Progenitor cell of endocrine pancreas (in vitro differentiated cells): ENCODE results near the gene GRK5. TPM values are rescaled to one million over a fixed set of nuclear protein-coding genes. Genes with fewer than 3 reads are reported as not detected.

Experiments
- DNase-seq: peaks from one replicate; pipeline ENCODE4 v3.0.0; 2021; ENCODE audit warnings: low spot score; ENCODE audit not compliant: unreplicated experiment
- H3K27ac Mint-ChIP-seq: 2 replicates; pipeline ENCODE4 v1.8.0; 2021; ENCODE audit warnings: mild to moderate bottlenecking, moderate library complexity, mixed read lengths
- H3K27me3 Mint-ChIP-seq: 2 replicates; pipeline ENCODE4 v1.8.0; 2021; ENCODE audit warnings: mixed read lengths
- H3K36me3 Mint-ChIP-seq: 2 replicates; pipeline ENCODE4 v1.8.0; 2022; ENCODE audit warnings: mixed read lengths; ENCODE audit not compliant: insufficient read depth
- H3K4me1 Mint-ChIP-seq: 2 replicates; pipeline ENCODE4 v1.8.0; 2021; ENCODE audit warnings: low read depth, mixed read lengths
- H3K4me3 Mint-ChIP-seq: 2 replicates; pipeline ENCODE4 v1.8.0; 2021; ENCODE audit warnings: low read depth, mild to moderate bottlenecking, moderate library complexity, mixed read lengths
- H3K9me3 Mint-ChIP-seq: 2 replicates; pipeline ENCODE4 v1.8.0; 2021; ENCODE audit warnings: low read depth, mixed read lengths
- total RNA-seq: library from RNA; stranded (reverse); gene quantifications from 2 replicates; pipeline ENCODE4 v1.2.1, GENCODE V29; 2021
- TF ChIP-seq, protein P1 (sequence below): fragments of 200-600 bp; sonication (generic); IDR thresholded peaks from one replicate; pipeline ENCODE4 v1.5.0; 2021; ENCODE audit warnings: antibody characterized with exemption, mild to moderate bottlenecking; ENCODE audit not compliant: unreplicated experiment

Gene GRK5
- total RNA-seq, 1 donor from 2014 or later, result 21.6 TPM

DNA sequence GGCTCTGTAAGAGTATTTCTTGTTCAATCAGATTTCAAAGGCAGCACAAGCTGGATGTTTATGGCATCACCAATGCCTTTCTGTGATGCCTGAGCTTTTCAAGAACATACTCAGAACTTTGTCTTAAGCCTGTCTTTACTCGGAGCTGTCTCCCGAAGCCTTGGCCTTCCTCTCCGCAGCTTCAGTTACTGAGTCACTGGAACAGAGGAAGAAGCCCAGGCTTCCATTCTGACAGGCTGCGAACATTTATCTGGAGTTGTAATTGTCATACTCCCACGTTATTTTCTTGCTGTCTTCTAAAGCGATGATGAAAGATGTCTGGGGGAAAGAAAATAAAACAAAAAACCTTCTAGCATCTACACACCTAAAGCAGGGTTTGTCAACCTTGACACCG is 43.9 kb downstream of the GRK5 start:
- Mint-ChIP-seq H3K4me1 (peaks cover 43% of the 10 kb centered on the region), H3K4me3 (no peak overlapping the region), H3K27me3 (no peaks in the 10 kb centered on the region), H3K27ac (no peak overlapping the region), H3K36me3 (no peaks in the 10 kb centered on the region), H3K9me3 (no peaks in the 10 kb centered on the region)
- TF ChIP-seq, protein P1, sequence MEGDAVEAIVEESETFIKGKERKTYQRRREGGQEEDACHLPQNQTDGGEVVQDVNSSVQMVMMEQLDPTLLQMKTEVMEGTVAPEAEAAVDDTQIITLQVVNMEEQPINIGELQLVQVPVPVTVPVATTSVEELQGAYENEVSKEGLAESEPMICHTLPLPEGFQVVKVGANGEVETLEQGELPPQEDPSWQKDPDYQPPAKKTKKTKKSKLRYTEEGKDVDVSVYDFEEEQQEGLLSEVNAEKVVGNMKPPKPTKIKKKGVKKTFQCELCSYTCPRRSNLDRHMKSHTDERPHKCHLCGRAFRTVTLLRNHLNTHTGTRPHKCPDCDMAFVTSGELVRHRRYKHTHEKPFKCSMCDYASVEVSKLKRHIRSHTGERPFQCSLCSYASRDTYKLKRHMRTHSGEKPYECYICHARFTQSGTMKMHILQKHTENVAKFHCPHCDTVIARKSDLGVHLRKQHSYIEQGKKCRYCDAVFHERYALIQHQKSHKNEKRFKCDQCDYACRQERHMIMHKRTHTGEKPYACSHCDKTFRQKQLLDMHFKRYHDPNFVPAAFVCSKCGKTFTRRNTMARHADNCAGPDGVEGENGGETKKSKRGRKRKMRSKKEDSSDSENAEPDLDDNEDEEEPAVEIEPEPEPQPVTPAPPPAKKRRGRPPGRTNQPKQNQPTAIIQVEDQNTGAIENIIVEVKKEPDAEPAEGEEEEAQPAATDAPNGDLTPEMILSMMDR, result no peak
- DNase-seq, result no peak

DNA sequence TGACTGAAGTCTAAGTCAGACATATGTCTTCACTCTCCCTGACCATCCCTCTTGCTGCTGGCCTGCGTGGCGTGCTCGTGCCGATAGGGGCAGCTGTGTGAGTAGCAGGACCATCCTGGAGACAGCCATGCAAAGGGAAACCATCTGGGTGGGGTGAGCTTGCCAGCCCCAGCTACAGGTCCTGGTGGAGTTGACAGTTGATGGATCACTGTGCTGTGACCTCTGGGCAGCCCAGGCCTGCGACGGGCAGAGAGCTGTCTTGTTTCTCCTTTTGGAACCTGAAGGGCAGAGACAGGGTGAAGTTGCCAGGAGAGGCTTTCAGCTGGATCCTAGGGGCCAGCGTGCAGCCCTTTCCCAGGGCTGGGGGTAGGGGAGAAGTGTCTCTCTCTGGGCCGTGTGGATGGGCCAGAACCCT is 44.7 kb downstream of the GRK5 start:
- no peak for DNase-seq
- no peak overlapping the region for H3K4me3 Mint-ChIP-seq
- peaks cover 37% of the 10 kb centered on the region for H3K4me1 Mint-ChIP-seq
- no peaks in the 10 kb centered on the region for H3K9me3 Mint-ChIP-seq
- TF ChIP-seq, protein P1, result peak; percentile 48
- H3K27ac Mint-ChIP-seq, result peak overlapping the region; percentile 0
- H3K27me3 Mint-ChIP-seq, result no peaks in the 10 kb centered on the region
- no peaks in the 10 kb centered on the region for H3K36me3 Mint-ChIP-seq

DNA sequence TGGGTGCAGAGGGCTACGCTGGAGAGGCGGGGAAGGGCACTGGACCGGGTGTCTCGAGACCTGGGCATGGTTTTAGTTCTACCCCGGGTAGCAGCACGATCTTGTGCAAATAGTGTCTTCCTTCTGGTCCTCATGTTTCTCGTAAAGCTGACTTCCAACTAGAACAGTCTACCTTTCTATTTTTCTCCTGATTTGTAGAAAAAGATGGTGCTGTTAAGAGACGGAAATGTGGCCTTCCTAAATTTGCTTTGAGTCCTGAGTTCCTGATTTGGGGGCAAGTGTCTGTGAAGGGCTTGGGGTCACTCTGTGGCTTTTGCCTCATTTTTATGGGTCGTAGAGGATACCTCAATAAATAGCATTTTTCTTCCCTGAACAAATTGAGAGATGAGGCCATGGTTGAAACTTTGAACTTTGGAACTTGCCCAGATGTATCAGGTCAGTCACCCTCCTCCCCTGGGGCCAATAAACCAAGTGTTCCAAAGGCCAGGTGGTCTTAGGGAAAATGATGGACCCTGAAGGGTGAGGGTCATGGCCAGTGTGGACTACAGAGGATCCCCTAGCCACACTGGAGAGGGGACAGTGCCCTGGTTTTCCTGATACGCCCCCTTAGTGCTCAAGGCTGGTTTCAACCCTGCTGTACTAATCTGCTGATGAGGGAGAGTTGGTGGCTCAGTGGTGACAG is 45.2 kb downstream of the GRK5 start:
- Mint-ChIP-seq H3K36me3 (no peaks in the 10 kb centered on the region), H3K27me3 (no peaks in the 10 kb centered on the region), H3K4me1 (peaks cover 32% of the 10 kb centered on the region), H3K4me3 (no peak overlapping the region), H3K9me3 (no peaks in the 10 kb centered on the region), H3K27ac (peak overlapping the region; percentile 94)
- TF ChIP-seq, protein P1, result no peak
- no peak for DNase-seq

DNA sequence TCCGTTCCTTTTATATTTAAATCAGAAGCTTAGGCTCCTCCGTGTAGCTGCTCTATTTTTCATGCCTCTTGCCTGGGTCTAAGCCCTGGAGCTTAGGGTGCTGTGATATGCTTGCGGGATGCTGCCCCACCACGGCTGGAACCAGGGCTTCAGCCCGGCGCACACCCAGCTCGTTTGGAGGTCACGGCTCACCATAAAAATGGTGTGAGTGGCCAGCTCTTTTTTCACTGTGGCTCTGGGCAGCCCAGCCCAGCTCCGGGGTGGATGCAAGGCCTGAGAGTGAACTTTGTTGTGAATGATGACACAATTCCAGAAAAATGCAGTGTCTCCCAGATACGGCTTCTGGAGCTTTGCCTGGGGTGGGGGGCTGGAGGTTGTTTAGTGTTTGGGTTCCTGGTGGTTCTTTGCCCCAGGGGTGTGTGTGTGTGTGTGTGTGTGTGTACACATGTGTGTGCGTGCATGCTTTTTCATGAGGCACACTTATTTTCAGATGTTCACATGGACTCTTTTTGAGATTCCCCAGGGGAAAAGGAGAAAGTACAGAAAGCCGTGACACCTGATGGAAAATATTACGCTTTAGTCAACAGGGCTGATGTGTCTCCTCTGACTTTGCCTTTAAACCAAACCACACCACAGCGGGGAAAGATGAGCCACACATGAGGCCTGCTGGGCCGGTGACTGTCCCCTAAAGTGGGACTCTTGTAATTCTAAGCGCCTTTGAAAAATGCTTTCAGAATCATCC is 46.2 kb downstream of the GRK5 start:
- TF ChIP-seq, protein P1, result no peak
- Mint-ChIP-seq H3K4me3 (no peak overlapping the region), H3K27ac (peak overlapping the region; percentile 94)

DNA sequence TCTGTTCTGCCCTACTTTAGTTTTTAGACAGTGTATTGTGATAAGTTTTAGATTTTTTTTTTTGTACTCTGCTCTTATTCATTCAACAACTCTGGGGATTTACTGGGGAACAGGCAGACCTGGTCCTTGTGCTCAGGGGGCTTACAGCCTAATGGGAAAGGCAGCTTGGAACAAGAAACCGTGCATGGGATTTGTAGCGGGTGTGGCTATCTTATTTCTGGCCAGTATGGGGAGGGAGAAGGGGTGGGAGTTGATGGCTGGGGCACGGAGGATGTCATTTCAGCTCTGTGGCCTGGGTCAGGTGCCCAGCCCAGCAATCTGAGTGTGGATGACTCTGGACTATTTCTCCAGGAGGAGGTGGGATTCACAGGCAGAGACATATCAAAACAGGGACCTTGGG is 47.0 kb downstream of the GRK5 start:
- Mint-ChIP-seq H3K4me1 (peaks cover 39% of the 10 kb centered on the region), H3K9me3 (no peaks in the 10 kb centered on the region), H3K27me3 (no peaks in the 10 kb centered on the region), H3K36me3 (no peaks in the 10 kb centered on the region), H3K27ac (peak overlapping the region; percentile 94), H3K4me3 (no peak overlapping the region)
- TF ChIP-seq, protein P1, result no peak
- no peak for DNase-seq

More for the DNA sequence above, 46.2 kb downstream of the GRK5 start:
- no peak for DNase-seq
- Mint-ChIP-seq H3K27me3 (no peaks in the 10 kb centered on the region), H3K36me3 (no peaks in the 10 kb centered on the region), H3K9me3 (no peaks in the 10 kb centered on the region), H3K4me1 (peaks cover 37% of the 10 kb centered on the region)
